H7 (cell line): Measurements from ENCODE around the gene SPATA13. TPM values are rescaled to one million over a fixed set of nuclear protein-coding genes. Genes with fewer than 3 reads are reported as not detected.
"Not testable (repeated sequence)": the region's sequence is repeated elsewhere in the genome, so short reads cannot be mapped to it uniquely, and the experiment has no call there.

Experiments
- DNase-seq: peaks from one replicate; pipeline ENCODE4 v3.0.0; 2012
- H3K27me3 ChIP-seq: 2 replicates; pipeline ENCODE4 v1.6.0; 2011; ENCODE audit warnings: mild to moderate bottlenecking, low read length; ENCODE audit not compliant: control insufficient read depth, insufficient read depth
- H3K36me3 ChIP-seq: replicated peaks from 2 replicates; pipeline ENCODE4 v1.5.1; 2011; ENCODE audit warnings: low read length; ENCODE audit not compliant: control insufficient read depth, insufficient read depth
- H3K4me3 ChIP-seq: 2 replicates; pipeline ENCODE4 v1.5.1; 2011; ENCODE audit warnings: low read depth, mild to moderate bottlenecking, control low read depth, low read length, moderate library complexity; ENCODE audit not compliant: insufficient read depth
- total RNA-seq: library from RNA; depleted of rRNA; stranded (reverse); fragments of >200 nt; shearing (Covaris generic); gene quantifications from 2 replicates; pipeline ENCODE4 v1.2.3, GENCODE V29; 2014; rRNA removed

The SPATA13 gene
- total RNA-seq, 1 experiment from 2014 or later = 14.8 TPM

DNA sequence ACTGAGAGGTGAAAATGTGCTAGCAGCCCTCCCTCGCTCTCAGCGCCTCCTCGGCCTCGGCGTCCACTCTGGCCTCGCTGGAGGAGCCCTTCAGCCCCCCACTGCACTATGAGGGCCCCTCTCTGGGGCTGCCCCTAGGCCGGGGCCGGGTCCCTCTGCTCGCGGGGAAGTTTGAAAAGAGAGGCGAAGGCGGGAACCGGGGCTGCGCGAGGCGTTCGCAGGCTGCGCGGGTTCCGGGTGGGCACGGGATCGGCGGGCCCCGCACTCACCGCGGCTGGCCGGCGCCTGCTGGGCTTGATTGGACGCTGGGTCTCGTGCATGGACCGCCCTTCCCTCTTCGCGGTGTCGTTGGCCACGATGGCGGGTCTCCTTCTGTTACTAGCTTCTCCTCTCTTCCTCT lies 178.2 kb downstream of the SPATA13 start:
- no peaks in the 10 kb centered on the region for H3K36me3 ChIP-seq
- DNase-seq = peak; percentile 25
- no peaks in the 10 kb centered on the region for H3K27me3 ChIP-seq
- no peak overlapping the region for H3K4me3 ChIP-seq

DNA sequence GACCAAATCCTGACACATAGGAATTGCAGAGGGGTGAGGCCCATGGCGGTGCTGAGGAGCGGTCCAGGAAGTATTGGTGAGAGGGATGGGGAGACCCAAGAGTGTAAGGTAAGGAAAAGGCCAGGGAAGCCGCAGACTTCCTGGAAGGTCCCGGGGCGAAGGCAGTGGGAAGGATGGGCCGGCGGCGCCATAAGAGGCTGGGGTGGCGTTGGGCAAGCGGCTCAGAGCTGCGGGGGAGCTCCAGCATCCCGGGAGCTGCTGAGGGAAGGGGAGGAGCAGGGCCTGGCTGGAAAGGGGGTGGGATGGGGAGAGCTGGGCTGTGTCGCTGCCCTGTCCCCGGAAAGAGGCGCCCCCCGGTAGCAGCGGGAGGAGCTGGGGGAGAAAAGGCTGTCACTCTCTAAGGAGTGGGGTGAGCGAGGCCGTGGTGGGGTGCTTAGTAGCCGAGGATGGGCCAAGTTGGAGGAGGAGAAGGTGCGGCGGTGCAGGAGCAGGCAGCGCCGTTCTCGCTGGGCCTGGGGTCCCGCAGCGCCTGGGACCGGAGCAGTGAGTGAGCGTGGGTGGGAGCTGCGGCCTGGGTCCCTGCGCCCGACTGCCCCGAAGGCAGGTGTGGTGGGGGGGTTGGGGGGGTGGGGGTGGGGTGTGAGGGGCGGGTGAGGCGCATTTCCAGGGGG lies 179.6 kb downstream of the SPATA13 start:
- no peaks in the 10 kb centered on the region for H3K36me3 ChIP-seq
- H3K27me3 ChIP-seq = no peaks in the 10 kb centered on the region
- DNase-seq = peak; percentile 35
- no peak overlapping the region for H3K4me3 ChIP-seq

DNA sequence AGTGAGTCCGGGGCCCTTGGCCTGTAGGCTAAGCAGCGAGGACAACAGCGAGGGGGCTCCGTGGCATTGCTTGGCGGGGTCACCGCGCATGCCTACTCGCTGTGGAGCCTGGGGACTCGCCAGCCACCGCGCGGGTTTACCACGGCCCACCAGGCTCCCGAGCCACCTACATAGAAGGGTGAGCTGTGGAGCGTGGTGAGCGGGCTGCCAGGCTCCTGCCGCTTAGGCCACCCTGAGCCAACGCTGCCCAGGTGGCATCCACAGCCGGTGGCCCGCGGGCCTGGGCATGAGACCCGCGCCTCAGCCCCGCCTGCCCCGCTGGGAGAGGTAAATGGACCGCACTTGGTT lies 180.1 kb downstream of the SPATA13 start:
- peak; percentile 37 for DNase-seq
- H3K27me3 ChIP-seq = no peaks in the 10 kb centered on the region
- no peak overlapping the region for H3K4me3 ChIP-seq
- no peaks in the 10 kb centered on the region for H3K36me3 ChIP-seq

DNA sequence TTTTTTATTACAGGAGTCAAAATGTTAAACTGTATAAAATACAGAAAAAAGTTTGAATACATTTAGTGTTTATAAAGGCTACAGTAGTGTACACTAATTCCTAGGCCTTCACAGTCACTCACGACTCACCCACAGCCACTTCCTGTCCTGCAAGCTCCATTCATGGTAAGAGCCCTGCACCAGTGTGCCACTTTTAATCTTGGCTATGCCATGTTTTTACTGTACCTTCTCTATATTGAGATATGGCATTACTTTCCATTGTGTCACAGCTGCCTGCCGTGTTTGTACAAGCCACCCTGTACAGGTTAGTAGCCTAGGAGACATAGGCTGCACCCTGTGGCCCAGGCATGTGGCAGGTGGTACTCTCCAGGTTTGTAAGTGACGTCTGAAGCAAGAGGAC lies 180.9 kb downstream of the SPATA13 start:
- no peak for DNase-seq
- no peaks in the 10 kb centered on the region for H3K36me3 ChIP-seq

DNA sequence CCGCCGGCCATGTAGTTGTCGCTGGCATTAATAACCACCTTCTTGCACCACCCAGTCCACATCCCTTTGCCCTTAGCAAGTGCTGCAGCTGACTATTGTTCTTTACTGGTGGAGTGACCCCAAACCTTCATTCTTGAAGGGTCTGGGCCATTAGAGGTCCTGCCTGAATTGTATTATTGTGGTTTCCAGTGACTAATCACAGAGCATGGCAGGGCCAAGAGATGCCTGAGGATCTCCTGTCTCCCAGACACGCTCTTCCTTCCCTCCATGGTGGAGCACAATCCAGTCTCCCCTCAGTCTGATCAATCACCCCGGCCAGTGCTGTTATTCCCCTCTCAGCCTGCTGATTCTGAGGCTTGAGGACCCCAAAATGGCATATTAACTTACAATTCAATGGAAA lies 187.9 kb downstream of the SPATA13 start:
- Histone ChIP-seq H3K27me3 (no peaks in the 10 kb centered on the region), H3K36me3 (no peaks in the 10 kb centered on the region), H3K4me3 (no peak overlapping the region)
- DNase-seq = no peak

More for the DNA sequence above, 180.9 kb downstream of the SPATA13 start:
- Histone ChIP-seq H3K27me3 (no peaks in the 10 kb centered on the region), H3K4me3 (no peak overlapping the region)

DNA sequence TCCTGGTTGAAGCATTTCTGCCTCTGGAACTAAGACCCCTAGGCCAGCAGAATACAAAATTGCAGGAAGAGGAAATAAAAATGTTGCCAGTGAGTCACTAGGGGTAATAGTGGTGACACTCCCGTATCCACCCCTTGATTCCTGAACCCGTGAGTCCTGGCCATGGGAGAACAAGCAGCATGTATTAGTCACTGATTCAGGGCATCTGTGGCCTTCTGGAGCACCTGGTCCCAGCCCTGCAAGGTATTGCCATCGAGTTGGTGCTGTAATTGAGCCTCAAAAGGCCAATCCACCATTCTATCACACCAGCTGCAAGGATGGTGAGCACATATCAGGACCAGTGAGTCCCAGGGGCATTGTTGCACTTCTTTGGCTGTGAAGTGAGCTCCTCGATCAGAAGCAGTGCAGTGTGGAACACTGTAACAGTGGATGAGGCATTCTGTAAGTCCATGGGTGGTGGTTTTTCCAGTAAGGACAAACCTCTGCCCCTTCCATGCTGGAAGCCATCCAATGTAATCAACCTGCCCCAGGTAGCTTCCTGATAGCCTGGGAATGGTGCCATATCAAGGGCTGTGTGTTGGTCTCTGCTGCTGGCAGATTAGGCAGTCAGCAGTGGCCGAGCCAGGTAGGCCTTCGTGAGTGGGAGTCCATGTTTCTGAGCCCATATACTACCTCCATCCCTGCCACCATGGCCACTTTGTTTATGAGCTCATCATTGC lies 188.4 kb downstream of the SPATA13 start:
- H3K4me3 ChIP-seq = no peak overlapping the region
- DNase-seq = no peak
- H3K36me3 ChIP-seq = no peaks in the 10 kb centered on the region
- no peaks in the 10 kb centered on the region for H3K27me3 ChIP-seq

DNA sequence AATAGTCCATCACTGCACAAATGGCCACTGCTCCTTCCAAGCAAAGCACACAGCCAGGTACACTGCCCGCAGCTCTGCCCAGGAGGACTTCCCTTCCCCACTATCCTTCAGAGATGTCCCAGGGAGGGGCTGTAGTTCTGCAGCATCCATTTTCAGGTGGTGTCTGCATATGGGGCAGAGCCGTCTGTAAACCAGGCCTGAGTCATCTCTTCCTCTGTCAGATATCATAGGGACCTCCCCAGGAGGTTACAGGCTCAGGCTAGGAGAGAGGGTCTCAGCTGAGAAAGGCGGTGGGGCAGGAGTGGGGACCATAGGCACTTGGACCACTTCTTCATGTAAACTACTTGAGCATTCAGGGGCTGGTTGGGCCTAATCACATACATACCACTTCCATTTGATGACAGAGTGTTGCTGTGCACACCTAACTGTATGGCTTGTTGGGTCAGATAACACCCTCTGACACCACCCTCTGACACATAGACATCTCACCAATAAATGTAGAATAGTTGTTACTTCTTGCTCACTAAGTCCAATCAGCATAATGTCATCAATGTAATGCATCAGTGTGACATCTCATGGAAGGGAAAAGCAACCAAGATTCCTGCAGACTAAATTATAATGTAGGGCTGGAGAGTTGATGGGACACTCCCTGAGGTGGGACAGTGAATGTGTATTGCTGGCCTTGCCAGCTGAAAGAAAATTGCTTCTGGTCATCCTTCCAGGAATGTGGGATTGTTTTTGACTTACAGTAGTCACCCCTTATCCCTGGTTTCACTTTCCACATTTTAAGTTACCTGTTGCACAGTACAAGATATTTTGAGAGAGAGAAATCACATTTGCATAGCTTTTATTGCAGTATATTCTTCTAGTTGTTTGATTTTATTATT lies 189.5 kb downstream of the SPATA13 start:
- H3K27me3 ChIP-seq, H3K36me3 ChIP-seq, DNase-seq, H3K4me3 ChIP-seq: not testable (repeated sequence)

DNA sequence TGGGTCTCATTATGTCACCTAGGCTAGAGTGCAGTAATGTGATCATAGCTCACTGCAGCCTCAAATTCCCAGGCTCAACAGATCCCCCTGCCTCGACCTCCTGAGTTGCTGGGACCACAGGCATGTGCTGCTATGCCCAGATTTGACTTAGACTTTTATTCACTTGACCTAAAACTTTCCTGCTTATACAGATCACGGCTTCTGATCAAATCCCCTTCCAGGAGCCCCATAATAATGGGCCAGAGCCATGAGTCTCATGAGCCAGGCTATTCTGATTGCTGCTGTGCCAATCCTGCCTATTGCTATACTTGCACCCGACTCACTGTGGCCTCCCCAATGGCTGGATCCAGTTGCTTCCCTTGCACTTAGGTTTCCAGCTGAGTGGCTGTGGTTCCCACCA lies 190.9 kb downstream of the SPATA13 start:
- no peaks in the 10 kb centered on the region for H3K36me3 ChIP-seq
- H3K27me3 ChIP-seq = no peaks in the 10 kb centered on the region
- no peak for DNase-seq
- no peak overlapping the region for H3K4me3 ChIP-seq

DNA sequence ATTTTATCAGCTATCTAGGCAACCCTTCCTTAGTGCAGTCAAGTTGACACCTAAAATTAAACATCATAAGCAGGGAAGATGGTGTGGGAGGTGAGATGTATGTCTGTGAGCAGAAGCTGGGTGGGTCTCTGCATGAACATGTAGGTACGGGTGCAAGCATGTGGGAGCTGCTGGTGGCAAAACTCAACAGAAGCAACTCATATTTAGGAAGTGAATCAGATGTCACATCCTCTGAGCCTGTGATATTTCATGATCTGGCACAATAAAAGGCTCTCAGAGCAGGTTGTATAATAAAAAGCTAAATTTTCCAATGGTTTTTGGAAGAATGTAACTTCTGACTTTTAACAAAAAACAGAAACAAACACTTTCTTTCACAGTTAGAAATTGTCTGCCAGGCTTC lies 193.2 kb downstream of the SPATA13 start:
- no peaks in the 10 kb centered on the region for H3K27me3 ChIP-seq
- H3K4me3 ChIP-seq = no peak overlapping the region
- no peak for DNase-seq
- no peaks in the 10 kb centered on the region for H3K36me3 ChIP-seq

DNA sequence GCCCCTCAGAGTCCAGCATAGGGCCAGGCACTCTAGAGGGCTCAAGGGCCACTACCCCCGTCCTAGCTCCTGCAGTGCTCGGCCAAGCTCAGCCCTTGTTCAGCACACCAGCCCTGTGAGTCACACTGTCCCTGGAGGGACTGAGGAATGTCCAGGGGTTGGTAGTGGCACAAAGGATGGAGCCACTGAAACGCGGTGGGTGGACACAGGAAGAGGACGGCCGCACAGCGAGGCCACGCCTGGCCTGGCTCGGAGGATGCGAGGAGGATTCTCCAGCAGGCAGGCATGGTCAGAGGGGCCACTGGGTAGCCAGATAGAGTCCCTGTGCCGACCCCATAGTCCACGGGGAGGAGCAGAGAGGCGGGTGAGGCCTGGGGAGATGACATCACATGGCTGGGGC lies 194.6 kb downstream of the SPATA13 start:
- Histone ChIP-seq H3K4me3 (no peak overlapping the region), H3K27me3 (no peaks in the 10 kb centered on the region), H3K36me3 (no peaks in the 10 kb centered on the region)
- DNase-seq = no peak

DNA sequence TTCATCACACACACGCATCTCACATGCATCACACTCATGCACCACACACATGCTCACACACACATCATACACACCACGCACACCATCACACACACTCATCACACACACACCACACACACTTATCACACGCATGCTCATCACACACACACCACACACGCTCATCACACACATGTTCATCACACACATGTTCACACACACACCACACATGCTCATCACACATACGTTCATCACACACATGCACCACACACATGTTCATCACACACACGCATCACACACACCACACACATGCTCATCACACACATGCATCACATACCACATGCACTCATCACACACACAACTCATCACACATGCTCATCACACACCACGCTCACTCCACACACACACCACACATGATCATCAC lies 195.8 kb downstream of the SPATA13 start:
- H3K27me3 ChIP-seq = no peaks in the 10 kb centered on the region
- DNase-seq = no peak
- H3K36me3 ChIP-seq = no peaks in the 10 kb centered on the region
- no peak overlapping the region for H3K4me3 ChIP-seq

Other genes with a start within 250 kb of the SPATA13 start
- 0.10 TPM in 1 of 2 replicates, not detected in the other for gene C1QTNF9, start 148.9 kb downstream of the SPATA13 start, total RNA-seq